H1 (cell line): ENCODE data around the gene PLEKHG3. TPM values are rescaled to one million over a fixed set of nuclear protein-coding genes. Genes with fewer than 3 reads are reported as not detected.
A peak's percentile ranks its signal among the peaks of the same experiment; 100 is the strongest.

Experiments
- BCL11A ChIP-seq, 2 experiments: IDR thresholded peaks; one replicate each; pipeline ENCODE4 v1.6.1; 2011; ENCODE audit warnings: low read depth in 2 of 2, low read length in 2 of 2, mild to moderate bottlenecking in 2 of 2
- JUN ChIP-seq: IDR thresholded peaks from 2 replicates; pipeline ENCODE4 v1.6.1; 2011; ENCODE audit warnings: low read depth, mild to moderate bottlenecking, improper control_type of control experiment, low read length
- JUND ChIP-seq: IDR thresholded peaks from 2 replicates; pipeline ENCODE4 v1.6.1; 2011; ENCODE audit warnings: mild to moderate bottlenecking, improper control_type of control experiment, low read length
- KDM1A ChIP-seq: fragments of 200-600, 300-600 bp; sonication (generic); IDR thresholded peaks from 2 replicates; pipeline ENCODE4 v1.7.1; 2016; ENCODE audit warnings: mild to moderate bottlenecking, low read length, borderline replicate concordance
- NANOG ChIP-seq: IDR thresholded peaks from 2 replicates; pipeline ENCODE4 v1.6.1; 2011; ENCODE audit warnings: low read length, low read depth, mild to moderate bottlenecking, inconsistent platforms; ENCODE audit not compliant: insufficient read depth, poor library complexity, severe bottlenecking
- PHF8 ChIP-seq: fragments of 200-600 bp; sonication (generic); conservative IDR thresholded peaks from 2 replicates; pipeline ENCODE4 v1.7.1; 2012; ENCODE audit warnings: low read depth, mild to moderate bottlenecking, inconsistent platforms, low read length, moderate library complexity
- SIRT6 ChIP-seq: IDR thresholded peaks from one replicate; pipeline ENCODE4 v1.7.1; 2012; ENCODE audit warnings: low read length, inconsistent platforms
- SIX5 ChIP-seq: IDR thresholded peaks from 2 replicates; pipeline ENCODE4 v1.6.1; 2011; ENCODE audit warnings: mild to moderate bottlenecking, low read depth, low read length
- SRF ChIP-seq: IDR thresholded peaks from 2 replicates; pipeline ENCODE4 v1.6.1; 2011; ENCODE audit warnings: mild to moderate bottlenecking, low read depth, low read length, moderate library complexity
- TAF7 ChIP-seq: optimal IDR thresholded peaks from 2 replicates; pipeline ENCODE3; 2011; ENCODE audit warnings: low read depth, mild to moderate bottlenecking, inconsistent platforms, low read length, moderate library complexity, borderline replicate concordance
- polyA plus RNA-seq, 7 experiments: library from polyadenylated mRNA; depleted of rRNA in 3 of 7; stranded (reverse) in 5 of 7; unstranded in 2 of 7; fragments of >200 nt in 5 of 7; fragments of 200-250 nt in 2 of 7; gene quantifications; 1 replicate in 5 of 7; 2 replicates in 1 of 7; 4 replicates in 1 of 7; pipeline versions ENCODE4 v1.2.1 to v1.2.3, GENCODE V29; 2011 to 2013; ENCODE audit warnings: missing spikeins in 2 of 7, mixed read lengths in 2 of 7
- total RNA-seq: library from RNA; stranded (reverse); fragmentation: NEBNext Ultra II Directional; extraction: Animal tissue kit (Norgen Biotek cat#: 25700); gene quantifications from 2 replicates; pipeline ENCODE4 v1.2.1, GENCODE V29; 2021
- TF ChIP-seq, protein P1 (sequence below): IDR thresholded peaks from 2 replicates; pipeline ENCODE4 v1.6.1; 2012; ENCODE audit warnings: inconsistent platforms
- TF ChIP-seq, protein P2 (sequence below): IDR thresholded peaks from 2 replicates; pipeline ENCODE4 v1.6.1; 2012; ENCODE audit warnings: inconsistent platforms
- TF ChIP-seq, protein P3 (sequence below): IDR thresholded peaks from 2 replicates; pipeline ENCODE4 v1.6.1; 2011; ENCODE audit warnings: low read depth, mild to moderate bottlenecking, low read length; ENCODE audit not compliant: insufficient read depth

Gene PLEKHG3
- total and polyA plus RNA-seq, 2 of the 8 experiments (the other 6 are each of a cell fraction or from before 2014, with no cell fraction given) = 43.4 to 90.6 TPM

DNA sequence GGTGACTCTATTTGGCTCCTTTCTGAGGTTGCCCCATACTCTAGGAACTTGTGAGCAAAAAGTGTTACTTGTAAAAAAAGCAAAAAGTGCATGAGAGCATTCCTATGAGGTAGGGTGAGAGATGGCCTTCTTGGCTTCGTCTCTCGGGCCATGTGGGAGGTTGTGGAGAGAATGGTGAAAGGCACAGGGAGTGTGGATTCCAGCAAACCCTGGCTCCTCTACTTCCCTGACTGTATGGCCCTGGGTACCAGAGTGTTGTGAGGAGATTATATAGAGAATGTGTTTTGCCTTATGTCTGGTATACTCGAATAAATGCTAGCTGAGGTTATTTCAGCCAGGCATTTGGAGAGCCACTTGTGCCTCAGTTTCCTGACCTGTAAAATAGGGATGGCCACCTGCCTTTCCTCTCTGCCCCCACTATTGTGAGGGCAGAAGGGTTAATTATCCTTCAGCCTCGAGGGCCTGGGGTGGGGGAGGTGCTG lies 11.0 kb downstream of the PLEKHG3 start (continued):
- no peak for TF ChIP-seq BCL11A (IDR thresholded peaks at IDR 0.05; ENCODE audit: low read depth in 2 of 2, low read length in 2 of 2)
- TF ChIP-seq, protein P1, sequence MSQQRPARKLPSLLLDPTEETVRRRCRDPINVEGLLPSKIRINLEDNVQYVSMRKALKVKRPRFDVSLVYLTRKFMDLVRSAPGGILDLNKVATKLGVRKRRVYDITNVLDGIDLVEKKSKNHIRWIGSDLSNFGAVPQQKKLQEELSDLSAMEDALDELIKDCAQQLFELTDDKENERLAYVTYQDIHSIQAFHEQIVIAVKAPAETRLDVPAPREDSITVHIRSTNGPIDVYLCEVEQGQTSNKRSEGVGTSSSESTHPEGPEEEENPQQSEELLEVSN = peak; percentile 89
- peak; percentile 82; the same call in 1 of the 2 replicates for TF ChIP-seq KDM1A
- no peak for TF ChIP-seq SRF
- TF ChIP-seq TAF7 = no peak
- TF ChIP-seq JUND = no peak
- TF ChIP-seq, protein P2, sequence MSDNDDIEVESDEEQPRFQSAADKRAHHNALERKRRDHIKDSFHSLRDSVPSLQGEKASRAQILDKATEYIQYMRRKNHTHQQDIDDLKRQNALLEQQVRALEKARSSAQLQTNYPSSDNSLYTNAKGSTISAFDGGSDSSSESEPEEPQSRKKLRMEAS = peak; percentile 90
- TF ChIP-seq, protein P3, sequence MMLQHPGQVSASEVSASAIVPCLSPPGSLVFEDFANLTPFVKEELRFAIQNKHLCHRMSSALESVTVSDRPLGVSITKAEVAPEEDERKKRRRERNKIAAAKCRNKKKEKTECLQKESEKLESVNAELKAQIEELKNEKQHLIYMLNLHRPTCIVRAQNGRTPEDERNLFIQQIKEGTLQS = no peak
- no peak for TF ChIP-seq JUN
- TF ChIP-seq SIX5 = no peak
- no peak for TF ChIP-seq NANOG
- TF ChIP-seq SIRT6 = no peak
- no peak for TF ChIP-seq PHF8
